Measurements from ENCODE around the gene LRRC9.

Gene LRRC9

DNA sequence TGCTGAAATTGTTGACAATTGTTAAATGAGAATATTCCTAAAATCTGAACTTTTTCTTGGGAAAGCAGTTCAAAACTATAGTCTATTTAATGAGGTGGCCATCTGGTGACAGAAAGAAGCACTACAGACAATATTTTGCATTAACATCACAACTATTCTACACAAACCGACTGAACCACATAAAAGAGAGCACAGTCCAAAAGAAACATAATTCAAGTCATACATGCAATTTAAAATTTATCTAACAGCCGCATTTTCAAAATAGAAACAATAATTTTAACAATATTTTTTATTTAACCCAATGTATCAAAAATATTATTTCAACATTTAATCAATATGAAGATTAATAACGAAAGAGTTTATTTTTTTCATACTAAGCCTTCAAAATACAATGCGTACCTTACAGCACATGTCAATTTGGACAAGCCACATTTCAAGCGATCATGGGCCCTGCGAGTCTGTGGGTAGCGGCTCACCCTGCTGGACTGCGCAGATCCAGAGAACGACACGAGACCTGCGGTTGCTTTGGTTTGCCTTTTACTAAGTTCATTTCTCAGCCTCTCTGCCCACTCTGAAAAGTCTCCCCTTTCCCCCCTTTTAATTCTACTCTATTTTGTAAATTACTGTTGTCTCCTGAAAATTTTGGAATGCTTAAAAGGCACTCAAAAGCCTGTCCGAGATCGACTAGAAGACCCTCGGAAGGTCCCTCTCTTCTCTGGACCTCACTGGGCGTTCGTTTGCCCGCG lies 947 bp upstream of the LRRC9 start:
- H3K36me3 ChIP-seq (ENCODE audit: control insufficient read depth in 4 of 4, insufficient read depth in 4 of 4, low read length in 3 of 4) = no peaks in the 10 kb centered on the region
- H3K9me3 ChIP-seq (ENCODE audit: control extremely low read depth in 1 of 5, control insufficient read depth in 4 of 5, insufficient read depth in 2 of 5, low read depth in 1 of 5, low read length in 4 of 5) = peaks cover 0 to 3% (median 0%) of the 10 kb centered on the region in 5 experiments
- peaks cover 0 to 11% (median 0%) of the 10 kb centered on the region in 5 experiments for H3K27me3 ChIP-seq (replicated peaks in 2 of 5; ENCODE audit: control insufficient read depth in 4 of 5, insufficient read depth in 5 of 5, low read length in 4 of 5)
- peak overlapping the region; percentile 34 to 84 (median 65) for H3K4me3 ChIP-seq (ENCODE audit: control insufficient read depth in 1 of 7, extremely low read depth in 1 of 7, insufficient read depth in 4 of 7, low read depth in 2 of 7, low read length in 6 of 7)
- POLR2A ChIA-PET = no interaction called here
- 0% methylated on average over 15 of the region's 18 CpGs for WGBS (ENCODE audit: insufficient coverage)
- H3K4me1 ChIP-seq (ENCODE audit: control extremely low read depth in 1 of 4, control insufficient read depth in 4 of 4, insufficient read depth in 4 of 4, low read length in 3 of 4) = peaks cover 7 to 15% (median 11%) of the 10 kb centered on the region in 4 experiments
- DNase-seq = peak; percentile 49 to 85 (median 81)
- CTCF ChIA-PET = interaction anchor here (1.4 to 1.5 kb wide), 2 partner anchors 212 to 286 kb away, joined by 3 to 6 read pairs; no protein-coding TSS in a partner anchor
- H3K27ac ChIP-seq (ENCODE audit: insufficient read depth in 1 of 2, low read depth in 1 of 2, low read length in 2 of 2, poor library complexity in 1 of 2, severe bottlenecking in 2 of 2) = no peak overlapping the region

DNA sequence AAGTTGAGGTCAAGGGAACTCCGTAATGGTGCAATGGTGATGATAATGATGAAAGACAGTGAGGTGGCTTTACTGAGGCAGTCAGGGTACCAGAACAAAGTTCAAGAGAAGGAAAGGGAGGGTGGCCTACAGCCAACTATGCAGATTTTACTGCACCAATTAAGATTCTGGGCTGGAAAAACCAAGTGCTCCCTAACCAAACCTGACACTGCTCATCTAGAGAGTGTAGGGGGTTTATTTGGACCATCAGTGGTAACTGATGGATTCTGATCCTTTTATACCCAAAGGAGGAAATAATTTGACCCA lies 387 bp downstream of the LRRC9 start:
- H3K9me3 ChIP-seq (ENCODE audit: control extremely low read depth in 1 of 5, control insufficient read depth in 4 of 5, insufficient read depth in 2 of 5, low read depth in 1 of 5, low read length in 4 of 5) = peaks cover 0 to 3% (median 0%) of the 10 kb centered on the region in 5 experiments
- CTCF ChIA-PET = interaction anchor here (0.7 kb wide), 1 partner anchor 45 kb away, joined by 3 read pairs; no protein-coding TSS in a partner anchor
- peak overlapping the region in 2 of 7 experiments; percentile 74 to 84 for H3K4me3 ChIP-seq (ENCODE audit: control insufficient read depth in 1 of 7, extremely low read depth in 1 of 7, insufficient read depth in 4 of 7, low read depth in 2 of 7, low read length in 6 of 7)
- H3K4me1 ChIP-seq (ENCODE audit: control extremely low read depth in 1 of 4, control insufficient read depth in 4 of 4, insufficient read depth in 4 of 4, low read length in 3 of 4) = peaks cover 7 to 15% (median 11%) of the 10 kb centered on the region in 4 experiments
- H3K27me3 ChIP-seq (replicated peaks in 2 of 5; ENCODE audit: control insufficient read depth in 4 of 5, insufficient read depth in 5 of 5, low read length in 4 of 5) = peaks cover 0 to 11% (median 0%) of the 10 kb centered on the region in 5 experiments
- POLR2A ChIA-PET = no interaction called here
- DNase-seq = no peak
- no peaks in the 10 kb centered on the region for H3K36me3 ChIP-seq (ENCODE audit: control insufficient read depth in 4 of 4, insufficient read depth in 4 of 4, low read length in 3 of 4)
- H3K27ac ChIP-seq (ENCODE audit: insufficient read depth in 1 of 2, low read depth in 1 of 2, low read length in 2 of 2, poor library complexity in 1 of 2, severe bottlenecking in 2 of 2) = no peak overlapping the region
- WGBS (ENCODE audit: insufficient coverage) = 100% methylated on average over 1 of the region's 1 CpG

DNA sequence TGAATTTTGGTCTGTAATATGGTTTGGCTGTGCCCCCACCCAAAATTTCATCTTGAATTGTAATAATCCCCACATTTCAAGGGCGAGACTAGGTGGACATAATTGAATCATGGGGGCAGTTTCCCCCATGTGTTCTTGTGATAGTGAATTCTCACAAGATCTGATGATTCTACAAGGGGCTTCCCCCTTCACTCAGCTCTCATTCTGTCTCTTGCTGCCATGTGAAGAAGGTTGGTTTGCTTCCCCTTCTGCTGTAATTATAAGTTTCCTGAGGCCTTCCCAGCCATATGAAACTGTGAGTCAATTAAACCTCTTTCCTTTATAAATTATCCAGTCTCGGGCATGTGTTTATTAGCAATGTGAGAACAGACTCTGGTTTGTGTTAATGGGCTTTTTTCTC lies 5.9 kb downstream of the LRRC9 start:
- Histone ChIP-seq H3K4me1 (ENCODE audit: control extremely low read depth in 1 of 4, control insufficient read depth in 4 of 4, insufficient read depth in 4 of 4, low read length in 3 of 4) (no peaks in the 10 kb centered on the region), H3K27ac (ENCODE audit: insufficient read depth in 1 of 2, low read depth in 1 of 2, low read length in 2 of 2, poor library complexity in 1 of 2, severe bottlenecking in 2 of 2) (no peak overlapping the region), H3K9me3 (ENCODE audit: control extremely low read depth in 1 of 5, control insufficient read depth in 4 of 5, insufficient read depth in 2 of 5, low read depth in 1 of 5, low read length in 4 of 5) (no peaks in the 10 kb centered on the region), H3K4me3 (ENCODE audit: control insufficient read depth in 1 of 7, extremely low read depth in 1 of 7, insufficient read depth in 4 of 7, low read depth in 2 of 7, low read length in 6 of 7) (no peak overlapping the region), H3K36me3 (ENCODE audit: control insufficient read depth in 4 of 4, insufficient read depth in 4 of 4, low read length in 3 of 4) (no peaks in the 10 kb centered on the region), H3K27me3 (replicated peaks in 2 of 5; ENCODE audit: control insufficient read depth in 4 of 5, insufficient read depth in 5 of 5, low read length in 4 of 5) (peaks cover 0 to 4% (median 0%) of the 10 kb centered on the region in 5 experiments)
- no peak for DNase-seq
- CTCF ChIA-PET = no interaction called here
- POLR2A ChIA-PET = no interaction called here
- 100% methylated on average over 1 of the region's 2 CpGs for WGBS (ENCODE audit: insufficient coverage)

DNA sequence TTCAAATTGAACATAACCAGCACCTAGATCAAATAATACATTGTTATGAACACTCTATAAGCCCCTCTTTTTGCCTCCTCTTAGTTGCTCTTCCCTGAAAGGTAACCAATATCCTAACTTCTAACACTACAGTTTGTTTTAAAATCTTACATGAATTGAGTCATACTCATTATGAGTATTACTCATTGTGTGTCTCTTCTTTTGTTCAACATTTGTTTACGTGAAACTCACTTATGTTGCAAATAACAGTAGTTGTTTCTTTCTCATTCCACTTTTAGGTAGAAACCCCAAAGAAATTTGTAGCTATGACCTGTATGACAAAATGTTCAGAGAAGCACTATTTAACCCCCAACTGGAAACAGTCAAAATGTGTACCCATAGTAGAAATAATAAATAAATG lies 6.6 kb downstream of the LRRC9 start:
- H3K36me3 ChIP-seq (ENCODE audit: control insufficient read depth in 4 of 4, insufficient read depth in 4 of 4, low read length in 3 of 4) = no peaks in the 10 kb centered on the region
- no peaks in the 10 kb centered on the region for H3K9me3 ChIP-seq (ENCODE audit: control extremely low read depth in 1 of 5, control insufficient read depth in 4 of 5, insufficient read depth in 2 of 5, low read depth in 1 of 5, low read length in 4 of 5)
- DNase-seq = no peak
- no peaks in the 10 kb centered on the region for H3K4me1 ChIP-seq (ENCODE audit: control extremely low read depth in 1 of 4, control insufficient read depth in 4 of 4, insufficient read depth in 4 of 4, low read length in 3 of 4)
- no peaks in the 10 kb centered on the region for H3K27me3 ChIP-seq (replicated peaks in 2 of 5; ENCODE audit: control insufficient read depth in 4 of 5, insufficient read depth in 5 of 5, low read length in 4 of 5)
- POLR2A ChIA-PET = no interaction called here
- WGBS (ENCODE audit: insufficient coverage) = no CpG with 5 or more reads among the region's 1 CpG
- H3K4me3 ChIP-seq (ENCODE audit: control insufficient read depth in 1 of 7, extremely low read depth in 1 of 7, insufficient read depth in 4 of 7, low read depth in 2 of 7, low read length in 6 of 7) = no peak overlapping the region
- H3K27ac ChIP-seq (ENCODE audit: insufficient read depth in 1 of 2, low read depth in 1 of 2, low read length in 2 of 2, poor library complexity in 1 of 2, severe bottlenecking in 2 of 2) = no peak overlapping the region
- CTCF ChIA-PET = no interaction called here

DNA sequence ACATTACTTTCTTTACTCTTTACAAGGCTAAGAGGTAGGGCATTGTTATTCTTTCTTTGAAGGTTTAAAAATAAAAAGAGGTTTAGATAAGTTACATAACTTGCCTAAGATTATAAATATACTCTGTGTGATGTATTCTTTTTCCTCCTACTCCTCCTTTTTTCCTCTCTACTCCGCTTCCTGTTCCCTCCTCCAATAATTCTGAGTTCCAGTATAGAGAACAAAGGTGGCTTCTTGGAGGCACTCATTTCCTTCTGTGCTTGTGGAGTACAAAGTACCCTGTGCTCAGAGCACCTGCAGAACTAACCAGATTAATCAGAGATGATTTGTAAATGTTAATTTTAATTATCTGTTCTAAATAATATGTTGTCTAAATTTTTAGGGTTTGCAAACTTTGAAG lies 11.3 kb downstream of the LRRC9 start:
- Histone ChIP-seq H3K36me3 (ENCODE audit: control insufficient read depth in 4 of 4, insufficient read depth in 4 of 4, low read length in 3 of 4) (no peaks in the 10 kb centered on the region), H3K4me1 (ENCODE audit: control extremely low read depth in 1 of 4, control insufficient read depth in 4 of 4, insufficient read depth in 4 of 4, low read length in 3 of 4) (no peaks in the 10 kb centered on the region), H3K9me3 (ENCODE audit: control extremely low read depth in 1 of 5, control insufficient read depth in 4 of 5, insufficient read depth in 2 of 5, low read depth in 1 of 5, low read length in 4 of 5) (no peaks in the 10 kb centered on the region), H3K4me3 (ENCODE audit: control insufficient read depth in 1 of 7, extremely low read depth in 1 of 7, insufficient read depth in 4 of 7, low read depth in 2 of 7, low read length in 6 of 7) (no peak overlapping the region), H3K27me3 (replicated peaks in 2 of 5; ENCODE audit: control insufficient read depth in 4 of 5, insufficient read depth in 5 of 5, low read length in 4 of 5) (no peaks in the 10 kb centered on the region), H3K27ac (ENCODE audit: insufficient read depth in 1 of 2, low read depth in 1 of 2, low read length in 2 of 2, poor library complexity in 1 of 2, severe bottlenecking in 2 of 2) (no peak overlapping the region)
- no CpG with 5 or more reads among the region's 1 CpG for WGBS (ENCODE audit: insufficient coverage)
- DNase-seq = no peak
- POLR2A ChIA-PET = no interaction called here
- CTCF ChIA-PET = no interaction called here

DNA sequence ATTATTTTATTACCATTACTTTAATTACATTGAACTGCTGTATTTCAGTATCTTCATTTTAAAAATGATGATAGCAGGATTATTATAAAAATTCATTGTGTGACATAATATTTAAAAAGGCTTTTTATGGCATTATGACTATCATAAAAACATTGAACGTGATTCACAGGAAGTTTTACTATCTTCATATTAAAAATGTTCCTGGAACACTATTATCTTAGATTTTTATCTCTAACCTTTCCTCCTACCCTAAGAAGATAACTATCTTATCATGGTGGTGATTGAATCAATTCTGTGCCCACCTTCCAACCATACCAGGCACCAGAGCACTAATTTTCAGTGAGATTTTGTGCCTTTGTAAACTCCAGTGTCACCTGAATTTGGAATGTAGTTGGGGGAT lies 16.2 kb downstream of the LRRC9 start:
- peaks cover 0 to 1% (median 0%) of the 10 kb centered on the region in 5 experiments for H3K27me3 ChIP-seq (replicated peaks in 2 of 5; ENCODE audit: control insufficient read depth in 4 of 5, insufficient read depth in 5 of 5, low read length in 4 of 5)
- H3K36me3 ChIP-seq (ENCODE audit: control insufficient read depth in 4 of 4, insufficient read depth in 4 of 4, low read length in 3 of 4) = no peaks in the 10 kb centered on the region
- ChIA-PET CTCF (no interaction called here), POLR2A (no interaction called here)
- H3K4me3 ChIP-seq (ENCODE audit: control insufficient read depth in 1 of 7, extremely low read depth in 1 of 7, insufficient read depth in 4 of 7, low read depth in 2 of 7, low read length in 6 of 7) = no peak overlapping the region
- peaks cover 0 to 2% (median 0%) of the 10 kb centered on the region in 5 experiments for H3K9me3 ChIP-seq (ENCODE audit: control extremely low read depth in 1 of 5, control insufficient read depth in 4 of 5, insufficient read depth in 2 of 5, low read depth in 1 of 5, low read length in 4 of 5)
- no peaks in the 10 kb centered on the region for H3K4me1 ChIP-seq (ENCODE audit: control extremely low read depth in 1 of 4, control insufficient read depth in 4 of 4, insufficient read depth in 4 of 4, low read length in 3 of 4)
- DNase-seq = no peak
- no CpG with 5 or more reads among the region's 1 CpG for WGBS (ENCODE audit: insufficient coverage)
- no peak overlapping the region for H3K27ac ChIP-seq (ENCODE audit: insufficient read depth in 1 of 2, low read depth in 1 of 2, low read length in 2 of 2, poor library complexity in 1 of 2, severe bottlenecking in 2 of 2)

DNA sequence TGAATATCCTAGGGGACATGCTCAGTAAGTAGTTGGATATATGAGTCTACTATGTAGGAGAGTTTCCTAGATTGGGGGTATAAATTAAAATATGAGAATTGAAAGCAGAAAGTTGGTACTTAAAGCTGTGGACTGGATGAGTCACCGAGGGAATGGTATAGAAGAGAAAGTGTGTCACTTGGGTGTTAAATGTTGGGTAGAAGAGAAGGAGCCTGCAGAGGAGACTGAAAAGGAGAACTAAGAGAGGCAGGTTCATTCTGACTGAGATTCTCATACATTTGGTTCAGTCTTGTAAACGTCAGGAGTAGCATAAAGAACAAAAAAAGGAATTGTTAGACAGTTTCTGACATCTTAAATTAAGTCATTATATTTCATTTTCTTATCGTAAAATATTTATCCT lies 19.9 kb downstream of the LRRC9 start:
- 100% methylated on average over 1 of the region's 3 CpGs for WGBS (ENCODE audit: insufficient coverage)
- CTCF ChIA-PET = no interaction called here
- H3K9me3 ChIP-seq (ENCODE audit: control extremely low read depth in 1 of 5, control insufficient read depth in 4 of 5, insufficient read depth in 2 of 5, low read depth in 1 of 5, low read length in 4 of 5) = peaks cover 0 to 2% (median 0%) of the 10 kb centered on the region in 5 experiments
- no peaks in the 10 kb centered on the region for H3K4me1 ChIP-seq (ENCODE audit: control extremely low read depth in 1 of 4, control insufficient read depth in 4 of 4, insufficient read depth in 4 of 4, low read length in 3 of 4)
- POLR2A ChIA-PET = no interaction called here
- H3K4me3 ChIP-seq (ENCODE audit: control insufficient read depth in 1 of 7, extremely low read depth in 1 of 7, insufficient read depth in 4 of 7, low read depth in 2 of 7, low read length in 6 of 7) = no peak overlapping the region
- peaks cover 0 to 1% (median 0%) of the 10 kb centered on the region in 5 experiments for H3K27me3 ChIP-seq (replicated peaks in 2 of 5; ENCODE audit: control insufficient read depth in 4 of 5, insufficient read depth in 5 of 5, low read length in 4 of 5)
- DNase-seq = no peak
- H3K27ac ChIP-seq (ENCODE audit: insufficient read depth in 1 of 2, low read depth in 1 of 2, low read length in 2 of 2, poor library complexity in 1 of 2, severe bottlenecking in 2 of 2) = no peak overlapping the region
- no peaks in the 10 kb centered on the region for H3K36me3 ChIP-seq (ENCODE audit: control insufficient read depth in 4 of 4, insufficient read depth in 4 of 4, low read length in 3 of 4)

All from common myeloid progenitor, CD34-positive (primary cell).